HCT116 (cell line): ENCODE data around the gene UBE3B. TPM values are rescaled to one million over a fixed set of nuclear protein-coding genes. Genes with fewer than 3 reads are reported as not detected.

Source experiments
- ATAC-seq: fragments of 200-7000 bp; cut with Tn5 transposase; 2 replicates; pipeline ENCODE4 v1.9.1; 2020; ENCODE audit warnings: mild to moderate bottlenecking, moderate library complexity
- BruUV-seq: library from RNA; stranded (reverse); fragments of 400-500 nt; replicated peaks from 2 replicates; lab custom pipeline; 2021; lab: Mats Ljungman, UMichigan
- CTCF ChIA-PET: fragments of 300-600 bp; sonication (Branson Sonifier 250); formaldehyde crosslinking; loops from one replicate; lab custom pipeline; 2021; ENCODE audit warnings: antibody characterized with exemption; lab: Charles Lee
- POLR2A ChIA-PET: fragments of 300-600, 350-600 bp; sonication (Branson Sonifier 250); formaldehyde crosslinking; loops from one replicate; lab custom pipeline; 2021; ENCODE audit warnings: antibody characterized with exemption; lab: Charles Lee
- RAD21 ChIA-PET, 2 experiments: fragments of 300-600 bp; sonication (Branson Sonifier 250); formaldehyde crosslinking; loops; one replicate each; lab custom pipeline; 2023; ENCODE audit warnings: low total read pairs in 2 of 2; ENCODE audit not compliant: uncharacterized antibody in 2 of 2, unreplicated experiment in 2 of 2, low non-redundant PET in 1 of 2; lab: Charles Lee
- DNase-seq: peaks from one replicate; pipeline ENCODE4 v3.0.0-alpha.2; 2010; ENCODE audit warnings: low read depth, low spot score
- H2AFZ ChIP-seq: fragments of 200-600 bp; shearing (Covaris generic), sonication (generic); 2 replicates; pipeline ENCODE4 v1.6.1; 2017; ENCODE audit warnings: low read depth, mixed run types, mixed read lengths, antibody characterized with exemption, low read length; ENCODE audit not compliant: poor library complexity, severe bottlenecking
- H3K27ac ChIP-seq: 2 replicates; pipeline ENCODE4 v1.5.1; 2012; ENCODE audit warnings: low read depth, low read length
- H3K27me3 ChIP-seq: fragments of 200-600 bp; sonication (generic); 2 replicates; pipeline ENCODE4 v1.6.1; 2016; ENCODE audit warnings: mixed run types, low read length, mixed read lengths; ENCODE audit not compliant: insufficient read depth
- H3K36me3 ChIP-seq, 2 experiments: fragments of 200-500 bp in 1 of 2; fragments of 200-600 bp in 1 of 2; sonication (Bioruptor generic) in 1 of 2; sonication (generic) in 1 of 2; 2 replicates each; pipeline versions ENCODE4 v1.5.1 to v1.6.1; 2014 to 2016; ENCODE audit warnings: low read length in 2 of 2, inconsistent platforms in 1 of 2, mixed read lengths in 1 of 2, mixed run types in 1 of 2; ENCODE audit not compliant: insufficient read depth in 2 of 2, control insufficient read depth in 1 of 2
- H3K4me1 ChIP-seq, 2 experiments: fragments of 200-600 bp in 1 of 2; sonication (generic) in 1 of 2; 2 replicates each; pipeline versions ENCODE4 v1.5.1 to v1.6.1; 2012 to 2017; ENCODE audit warnings: low read length in 2 of 2, inconsistent platforms in 1 of 2, mild to moderate bottlenecking in 1 of 2, mixed read lengths in 1 of 2, mixed run types in 1 of 2, moderate library complexity in 1 of 2; ENCODE audit not compliant: insufficient read depth in 2 of 2, control insufficient read depth in 1 of 2
- H3K4me2 ChIP-seq: fragments of 200-600 bp; sonication (generic); 2 replicates; pipeline ENCODE4 v1.6.1; 2017; ENCODE audit warnings: mixed run types, low read length, mixed read lengths
- H3K4me3 ChIP-seq, 2 experiments: fragments of 200-600 bp in 1 of 2; sonication (generic) in 1 of 2; replicated peaks in 1 of 2; 2 replicates each; pipeline ENCODE4 v1.5.1; 2011 to 2016; ENCODE audit warnings: low read length in 2 of 2, control low read depth in 1 of 2, low read depth in 1 of 2, mild to moderate bottlenecking in 1 of 2, mixed read lengths in 1 of 2, mixed run types in 1 of 2
- H3K79me2 ChIP-seq: fragments of 200-600 bp; sonication (generic); 2 replicates; pipeline ENCODE4 v1.6.1; 2017; ENCODE audit warnings: mild to moderate bottlenecking, mixed run types, low read length, moderate library complexity, mixed read lengths; ENCODE audit not compliant: insufficient read depth
- H3K9ac ChIP-seq: fragments of 200-600 bp; sonication (generic); 2 replicates; pipeline ENCODE4 v1.6.1; 2016; ENCODE audit warnings: low read length, mixed read lengths
- H3K9me2 ChIP-seq: fragments of 200-600 bp; sonication (generic), shearing (Covaris generic); 2 replicates; pipeline ENCODE4 v1.6.1; 2017; ENCODE audit warnings: mixed run types, mild to moderate bottlenecking, moderate library complexity; ENCODE audit not compliant: insufficient read depth
- H3K9me3 ChIP-seq, 2 experiments: fragments of 200-500 bp in 1 of 2; fragments of 200-600 bp in 1 of 2; sonication (Bioruptor generic) in 1 of 2; sonication (generic) in 1 of 2; 2 replicates each; pipeline ENCODE4 v1.6.1; 2014 to 2017; ENCODE audit warnings: low read length in 2 of 2, mixed read lengths in 2 of 2, inconsistent platforms in 1 of 2, low read depth in 1 of 2, mild to moderate bottlenecking in 1 of 2, mixed run types in 1 of 2, moderate library complexity in 1 of 2; ENCODE audit not compliant: control insufficient read depth in 1 of 2, insufficient read depth in 1 of 2
- H4K20me1 ChIP-seq: fragments of 200-600 bp; sonication (generic), shearing (Covaris generic); 2 replicates; pipeline ENCODE4 v1.6.1; 2017; ENCODE audit warnings: mixed run types, mild to moderate bottlenecking, moderate library complexity; ENCODE audit not compliant: insufficient read depth
- CEBPB ChIP-seq: IDR thresholded peaks from 2 replicates; pipeline ENCODE4 v1.6.1; 2012; ENCODE audit warnings: low read depth
- EGR1 ChIP-seq: IDR thresholded peaks from 2 replicates; pipeline ENCODE4 v1.6.1; 2012; ENCODE audit warnings: low read depth
- EZH2 ChIP-seq: fragments of 200-600 bp; sonication (generic); IDR thresholded peaks from 2 replicates; pipeline ENCODE4 v1.6.1; 2017; ENCODE audit warnings: antibody characterized with exemption, mixed run types
- EZH2phosphoT487 ChIP-seq: fragments of 200-600 bp; IDR thresholded peaks from 2 replicates; pipeline ENCODE4 v1.6.1; 2018; ENCODE audit warnings: antibody characterized with exemption, borderline replicate concordance
- FOSL1 ChIP-seq: IDR thresholded peaks from 2 replicates; pipeline ENCODE4 v1.6.1; 2012; ENCODE audit warnings: low read depth
- JUND ChIP-seq: IDR thresholded peaks from 2 replicates; pipeline ENCODE4 v1.6.1; 2012
- MAX ChIP-seq: IDR thresholded peaks from 2 replicates; pipeline ENCODE4 v1.6.1; 2012
- POLR2A ChIP-seq: IDR thresholded peaks from 2 replicates; pipeline ENCODE4 v1.7.0; 2011; ENCODE audit warnings: borderline replicate concordance; ENCODE audit not compliant: insufficient read depth, insufficient read length; ENCODE audit errors: extremely low read depth
- POLR2AphosphoS5 ChIP-seq: IDR thresholded peaks from 2 replicates; pipeline ENCODE4 v1.6.1; 2011; ENCODE audit warnings: mild to moderate bottlenecking, low read depth, low read length, moderate library complexity
- RAD21 ChIP-seq: IDR thresholded peaks from 2 replicates; pipeline ENCODE4 v1.6.1; 2012; ENCODE audit warnings: low read depth, mild to moderate bottlenecking
- SIN3A ChIP-seq: IDR thresholded peaks from 2 replicates; pipeline ENCODE4 v1.6.1; 2012; ENCODE audit warnings: low read depth
- SP1 ChIP-seq: IDR thresholded peaks from 2 replicates; pipeline ENCODE4 v1.6.1; 2012; ENCODE audit warnings: low read depth
- SRF ChIP-seq: IDR thresholded peaks from 2 replicates; pipeline ENCODE4 v1.6.1; 2012; ENCODE audit warnings: low read depth
- TCF7L2 ChIP-seq: IDR thresholded peaks from 2 replicates; pipeline ENCODE4 v1.7.0; 2011; ENCODE audit warnings: borderline replicate concordance, inconsistent platforms; ENCODE audit not compliant: insufficient read depth, insufficient read length; ENCODE audit errors: extremely low read depth
- YY1 ChIP-seq: IDR thresholded peaks from 2 replicates; pipeline ENCODE4 v1.6.1; 2011; ENCODE audit warnings: low read length, low read depth, moderate library complexity, mild to moderate bottlenecking; ENCODE audit not compliant: insufficient replicate concordance; ENCODE audit errors: extremely low read depth
- ZBTB33 ChIP-seq: IDR thresholded peaks from 2 replicates; pipeline ENCODE4 v1.6.1; 2011; ENCODE audit warnings: mild to moderate bottlenecking, low read length, moderate library complexity; ENCODE audit not compliant: insufficient replicate concordance; ENCODE audit errors: extremely low read depth
- ZNF274 ChIP-seq: fragments of 200-500 bp; sonication (Bioruptor generic); IDR thresholded peaks from 2 replicates; pipeline ENCODE4 v1.6.1; 2014; ENCODE audit warnings: mild to moderate bottlenecking, low read depth, low read length, inconsistent platforms
- intact Hi-C: fragments of 100-400 bp; cut with micrococcal nuclease; formaldehyde crosslinking; loops from 2 replicates; pipeline ENCODE4 v1.10.0; 2022
- total RNA-seq: library from RNA; stranded (reverse); gene quantifications from one replicate; pipeline ENCODE4 v1.2.1, GENCODE V29; 2021; ENCODE audit not compliant: unreplicated experiment

The UBE3B gene
- total RNA-seq, 1 experiment from 2014 or later, result 28.9 TPM

GRCh38 chr12:109572506-109572845, 95.0 kb downstream of the UBE3B start:
- TF ChIP-seq POLR2AphosphoS5 (no peak), SP1 (no peak)
- ChIA-PET POLR2A (interaction anchor here (0.7 to 1.7 kb wide), 2 partner anchors 25 to 105 kb away, joined by 3 to 4 read pairs; no protein-coding TSS in a partner anchor), CTCF (interaction anchor here (1.2 kb wide), 1 partner anchor 10 kb away, joined by 3 read pairs; no protein-coding TSS in a partner anchor), RAD21 (no interaction called here)
- no peaks in the 10 kb centered on the region for H3K9me2 ChIP-seq
- H3K36me3 ChIP-seq, result peaks cover 0 to 4% of the 10 kb centered on the region in 2 experiments; a peak in 1 of 4 replicates
- H2AFZ ChIP-seq, result peak overlapping the region; percentile 1
- peaks cover 4 to 17% of the 10 kb centered on the region in 2 experiments; a peak in 3 of 4 replicates for H3K4me1 ChIP-seq
- no peaks in the 10 kb centered on the region for H3K27me3 ChIP-seq
- peak overlapping the region; percentile 86 for H3K4me2 ChIP-seq
- ATAC-seq, result no peak
- H3K79me2 ChIP-seq, result no peaks in the 10 kb centered on the region
- DNase-seq, result no peak
- no peaks in the 10 kb centered on the region for H3K9me3 ChIP-seq
- intact Hi-C loops, result no loop called here
- no peaks in the 10 kb centered on the region for H4K20me1 ChIP-seq
- no TSS peak for BruUV-seq
- peak overlapping the region; percentile 71 to 90 for H3K4me3 ChIP-seq
- peak overlapping the region; percentile 71 for H3K9ac ChIP-seq
- peak overlapping the region; percentile 77; the same call in 1 of the 2 replicates for H3K27ac ChIP-seq

GRCh38 chr12:109573029-109573913, 95.8 kb downstream of the UBE3B start, which contains the start of the genes MMAB and MVK:
Gene MMAB, minus strand, starts transcription at chr12:109573504. Its CDS starts 24 bp downstream, at chr12:109573480.
Gene MVK, plus strand, starts transcription at chr12:109573794. Its CDS starts 1,029 bp downstream, at chr12:109574823.
- Histone ChIP-seq H3K4me2 (peak within 1 kb of the TSS; percentile 86), H3K4me3 (peak within 1 kb of the TSS; percentile 71 to 90), H3K79me2 (no peaks in the 10 kb centered on the region), H2AFZ (peak within 1 kb of the TSS; percentile 1), H4K20me1 (no peaks in the 10 kb centered on the region), H3K27me3 (no peaks in the 10 kb centered on the region), H3K9ac (peak within 1 kb of the TSS; percentile 71), H3K36me3 (peaks cover 1 to 5% of the 10 kb centered on the region in 2 experiments; a peak in 1 of 4 replicates), H3K9me3 (no peaks in the 10 kb centered on the region), H3K9me2 (no peaks in the 10 kb centered on the region), H3K27ac (peak within 1 kb of the TSS; percentile 77), H3K4me1 (peaks cover 4 to 17% of the 10 kb centered on the region in 2 experiments; a peak in 3 of 4 replicates)
- DNase-seq (peak; percentile 99), ATAC-seq (peak; percentile 93)
- POLR2A ChIA-PET, result interaction anchor here (0.7 to 1.7 kb wide), 3 partner anchors 24 to 105 kb away, joined by 3 to 4 read pairs (median 3); no protein-coding TSS in a partner anchor
- CTCF ChIA-PET, result interaction anchor here (0.5 to 1.5 kb wide), 6 partner anchors 9 to 272 kb away, joined by 3 to 11 read pairs (median 3); no protein-coding TSS in a partner anchor
- RAD21 ChIA-PET, result no interaction called here
- intact Hi-C loops, result loop anchor here (1.0 kb wide), 1 partner anchor 140 kb away; the partner anchor contains the start of gene FAM222A
- no TSS peak for BruUV-seq
- TF ChIP-seq ZNF274 (no peak), MAX (peak; percentile 99), YY1 (peak; percentile 38), TCF7L2 (peak; percentile 5), SIN3A (peak; percentile 63; the same call in 1 of the 2 replicates), EZH2 (no peak), CEBPB (no peak), JUND (no peak), ZBTB33 (peak; percentile 72), RAD21 (no peak), FOSL1 (no peak), EGR1 (no peak), EZH2phosphoT487 (no peak), POLR2A (peak; percentile 29), SP1 (peak; percentile 98), SRF (no peak)
